NCI-H2196 (cell line): ENCODE measurements around the gene KRTAP10-11.
"Not testable (repeated sequence)": the region's sequence is repeated elsewhere in the genome, so short reads cannot be mapped to it uniquely, and the experiment has no call there.

Experiments used
- DNase-seq: peaks from one replicate; lab custom pipeline; 2025; ENCODE audit not compliant: unreplicated experiment; lab: John Stamatoyannopoulos, UW

The KRTAP10-11 gene

DNA sequence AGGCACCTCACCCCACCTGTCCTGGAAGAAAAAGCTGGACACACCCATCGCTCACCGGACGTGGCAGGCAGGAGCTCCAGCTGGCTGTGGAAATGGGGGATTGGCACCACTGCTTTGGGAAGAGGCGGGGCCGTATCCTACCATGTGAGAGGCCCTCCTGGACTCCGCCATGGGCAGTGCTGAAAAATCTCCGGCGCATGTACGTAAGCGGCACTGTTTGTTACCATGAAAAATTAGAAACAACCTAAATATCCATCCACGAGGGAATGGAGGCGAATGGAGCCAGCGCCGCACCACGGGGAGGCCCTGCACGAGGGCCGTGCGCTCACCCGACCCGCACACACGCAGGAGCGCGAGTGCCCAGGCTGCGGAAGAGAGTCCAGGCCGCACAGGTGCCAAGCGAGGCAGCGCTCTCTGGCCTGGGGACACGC lies 31.2 kb upstream of the KRTAP10-11 start:
- DNase-seq, result no peak

DNA sequence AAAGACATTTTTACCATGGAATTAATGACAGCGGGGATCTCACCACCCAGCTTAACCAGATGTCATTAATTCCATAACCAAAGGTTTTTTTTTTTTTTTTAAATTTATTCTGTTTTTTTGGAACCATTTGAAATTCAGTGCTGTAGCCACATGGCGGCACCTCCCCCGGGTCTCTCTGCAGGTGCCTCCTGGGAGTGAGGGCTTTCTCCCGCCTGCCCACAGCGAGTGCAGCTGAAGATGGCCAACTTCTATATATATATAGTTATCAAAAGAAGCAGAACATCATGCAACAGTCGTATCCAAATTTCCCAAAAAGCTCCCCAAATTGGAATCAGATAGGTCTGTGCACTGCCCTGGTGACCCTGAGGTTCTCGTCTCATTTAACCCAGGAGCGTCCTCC lies 30.7 kb upstream of the KRTAP10-11 start:
- no peak for DNase-seq

DNA sequence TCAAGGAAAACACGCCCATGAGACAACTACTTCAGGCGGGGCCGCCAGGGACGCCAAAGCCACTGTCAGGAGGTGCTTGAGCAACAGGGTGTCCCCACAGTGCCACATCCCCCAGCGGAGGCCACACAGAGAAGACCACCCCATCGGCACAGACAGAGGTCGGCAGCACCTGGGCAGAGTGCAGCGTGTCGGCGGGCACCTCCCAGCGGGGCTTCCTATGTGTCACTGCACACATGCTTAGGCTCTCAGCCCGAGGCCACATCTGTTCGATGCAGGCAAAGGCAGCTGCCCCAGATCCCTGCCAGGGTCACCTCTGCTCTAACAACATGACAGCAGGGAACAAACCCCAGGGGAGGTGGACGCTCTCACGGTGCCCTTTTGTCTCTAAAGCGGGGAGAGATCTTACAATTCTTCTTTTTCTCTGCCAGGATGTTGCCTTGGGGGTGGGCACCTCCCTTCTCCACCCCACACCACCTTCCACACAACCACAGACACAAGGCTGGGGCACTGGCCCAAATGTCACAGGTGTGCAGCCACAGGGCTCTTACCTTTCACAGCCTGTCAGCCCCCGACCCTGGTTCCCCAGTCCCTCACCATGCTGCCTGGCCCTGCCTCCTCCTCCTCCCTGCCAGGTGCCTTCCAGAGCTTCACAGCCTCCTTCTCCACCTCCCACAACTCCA lies 30.2 kb upstream of the KRTAP10-11 start:
- DNase-seq, result no peak

- no peak for DNase-seq
Measured at GRCh38 chr21:44616591-44616926, 29.7 kb upstream of the KRTAP10-11 start.

- no peak for DNase-seq
Measured at GRCh38 chr21:44617071-44617501, 29.1 kb upstream of the KRTAP10-11 start.

DNA sequence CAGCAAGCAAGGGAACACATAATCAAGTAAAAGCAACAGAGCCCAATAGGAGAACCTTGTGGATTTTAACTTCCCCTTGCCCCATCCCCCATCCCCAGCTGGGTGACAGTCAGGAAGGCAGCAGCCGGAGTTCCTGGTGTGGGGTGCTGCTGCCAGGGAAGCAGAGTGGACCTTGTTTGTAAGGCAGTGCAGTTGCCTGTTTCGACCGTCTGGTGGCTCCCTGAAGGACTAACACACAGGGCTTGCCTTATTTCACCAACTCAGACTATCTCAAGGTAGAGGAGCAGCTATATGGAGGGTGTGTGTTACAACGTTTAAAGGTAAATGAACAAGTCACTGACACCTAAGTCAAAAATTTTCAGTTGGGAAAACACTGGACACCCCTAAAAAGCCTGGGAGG lies 27.7 kb upstream of the KRTAP10-11 start:
- DNase-seq, result no peak

DNA sequence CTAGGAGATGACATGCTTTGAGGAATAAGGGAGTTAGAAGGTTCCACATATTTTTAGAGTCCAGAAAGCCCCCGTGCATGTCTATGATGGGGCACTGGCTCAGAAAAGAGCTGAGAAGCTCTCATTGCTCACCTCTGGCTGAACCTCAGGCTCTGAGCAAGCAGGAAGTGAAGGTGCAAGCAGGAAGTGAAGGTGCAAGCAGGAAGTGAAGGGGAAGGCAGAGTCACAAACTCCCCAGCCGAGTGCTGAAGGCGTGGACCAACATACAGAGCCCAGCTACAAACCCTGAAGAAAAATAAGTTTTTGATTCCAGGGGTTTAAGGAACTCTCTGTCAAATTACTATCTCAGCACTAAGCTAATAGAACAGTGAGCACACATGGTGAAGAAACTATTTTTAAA lies 27.3 kb upstream of the KRTAP10-11 start:
- DNase-seq, result no peak

DNA sequence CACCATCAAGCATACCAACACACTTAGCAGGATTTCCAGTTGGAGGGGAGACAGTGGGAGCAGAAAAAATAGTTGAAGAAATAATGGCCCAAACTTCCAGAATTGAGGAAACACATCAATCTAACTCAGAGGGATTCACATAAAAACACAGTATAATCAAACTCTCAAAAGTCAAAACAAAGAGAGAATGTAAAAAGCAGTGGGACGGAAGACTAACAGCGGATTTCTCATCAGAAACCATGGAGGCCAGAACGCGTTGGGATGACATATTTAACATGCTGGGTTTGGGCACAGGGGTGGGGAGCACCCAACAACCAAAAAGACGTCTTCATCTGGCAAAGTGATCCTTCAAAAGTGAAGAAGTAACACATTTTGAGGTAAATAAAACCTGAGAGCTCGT lies 26.3 kb upstream of the KRTAP10-11 start:
- DNase-seq, result no peak

DNA sequence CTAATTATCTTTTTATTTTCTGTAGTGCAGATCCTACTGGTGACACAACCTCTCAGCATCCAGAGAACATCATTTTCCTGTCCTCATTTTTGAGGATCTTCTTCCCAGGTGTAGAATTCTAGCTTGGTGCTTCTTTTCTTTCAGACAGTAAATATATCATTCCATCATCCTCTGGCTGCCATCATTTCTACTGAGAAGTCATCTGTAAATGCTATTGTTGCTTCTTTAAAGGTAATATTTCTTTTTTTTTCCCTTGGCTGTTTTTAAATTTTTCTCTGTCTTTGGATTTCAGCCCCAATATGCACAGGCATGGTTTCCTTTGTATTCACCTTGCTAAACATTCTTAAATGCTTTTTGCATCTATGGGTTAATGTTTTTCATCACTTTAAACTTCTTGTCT lies 22.6 kb upstream of the KRTAP10-11 start:
- no peak for DNase-seq

DNA sequence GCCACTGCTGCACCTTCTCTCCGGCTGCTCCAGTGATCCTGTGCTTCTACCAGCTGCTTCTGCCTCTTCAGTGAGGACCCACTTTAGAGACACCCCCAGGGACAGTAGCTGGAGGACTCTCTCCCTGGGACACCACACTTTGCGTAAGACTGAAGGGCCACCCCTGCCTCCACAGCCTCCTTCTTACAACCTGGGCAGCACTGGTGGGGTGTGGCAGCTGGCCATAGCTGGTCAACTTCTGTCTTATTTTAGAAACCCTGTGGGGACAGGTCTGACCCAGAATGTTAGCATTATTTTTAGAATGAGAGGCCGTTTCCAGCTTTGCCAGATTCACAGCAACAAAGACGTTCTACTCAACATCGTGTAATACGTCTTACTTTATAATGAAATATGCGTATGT lies 20.5 kb upstream of the KRTAP10-11 start:
- DNase-seq, result no peak

- no peak for DNase-seq
Measured at GRCh38 chr21:44626262-44626661, 20.0 kb upstream of the KRTAP10-11 start.

DNA sequence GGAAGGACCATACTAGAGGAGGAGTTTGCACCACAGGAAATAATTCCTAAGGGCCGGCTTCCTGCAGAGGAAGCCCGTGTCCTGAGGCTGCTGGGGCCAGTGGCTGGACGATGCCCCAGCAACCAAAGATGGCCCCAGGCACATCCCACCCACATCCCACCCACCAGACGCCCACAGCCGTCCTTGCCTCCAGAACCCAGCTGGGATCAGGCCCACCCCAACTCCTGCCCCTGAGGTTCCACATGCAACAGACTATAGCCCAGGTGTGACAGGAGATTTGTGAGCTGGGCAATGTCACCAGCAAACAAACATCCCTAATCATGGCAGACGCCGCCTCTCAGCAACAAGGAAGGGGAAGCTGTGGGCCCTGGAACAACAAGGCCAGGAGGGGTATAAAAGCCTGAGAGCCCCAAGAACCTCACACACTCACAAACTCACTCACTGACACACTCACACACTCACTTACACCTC lies 19.5 kb upstream of the KRTAP10-11 start, which contains the start of gene KRTAP10-9:
Gene KRTAP10-9, plus strand, starts transcription at position 421 of the 471 bp plus-strand sequence. CDS start 79 bp downstream, outside the sequence.
- no peak for DNase-seq

DNA sequence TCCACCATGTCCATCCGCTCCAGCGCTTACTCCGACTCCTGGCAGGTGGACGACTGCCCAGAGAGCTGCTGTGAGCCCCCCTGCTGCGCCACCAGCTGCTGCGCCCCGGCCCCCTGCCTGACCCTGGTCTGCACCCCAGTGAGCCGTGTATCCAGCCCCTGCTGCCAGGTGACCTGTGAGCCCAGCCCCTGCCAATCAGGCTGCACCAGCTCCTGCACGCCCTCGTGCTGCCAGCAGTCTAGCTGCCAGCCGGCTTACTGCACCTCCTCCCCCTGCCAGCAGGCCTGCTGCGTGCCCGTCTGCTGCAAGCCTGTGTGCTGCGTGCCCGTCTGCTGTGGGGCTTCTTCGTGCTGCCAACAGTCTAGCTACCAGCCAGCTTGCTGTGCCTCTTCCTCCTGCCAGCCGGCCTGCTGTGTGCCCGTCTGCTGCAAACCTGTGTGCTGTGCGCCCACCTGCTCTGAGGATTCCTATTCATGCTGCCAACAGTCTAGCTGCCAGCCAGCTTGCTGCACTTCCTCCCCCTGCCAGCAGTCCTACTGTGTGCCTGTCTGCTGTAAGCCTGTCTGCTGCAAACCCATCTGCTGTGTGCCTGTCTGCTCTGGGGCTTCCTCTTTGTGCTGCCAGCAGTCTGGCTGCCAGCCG lies 18.9 kb upstream of the KRTAP10-11 start:
- not testable (repeated sequence) for DNase-seq

GRCh38 chr21:44627831-44628233 lies 18.4 kb upstream of the KRTAP10-11 start:
- DNase-seq, result not testable (repeated sequence)

- DNase-seq, result no peak
Measured at GRCh38 chr21:44628707-44629391, 17.4 kb upstream of the KRTAP10-11 start.

- no peak for DNase-seq
Measured at GRCh38 chr21:44630440-44630839, 15.8 kb upstream of the KRTAP10-11 start.

- DNase-seq, result no peak
Measured at GRCh38 chr21:44632067-44632466, 14.1 kb upstream of the KRTAP10-11 start.

DNA sequence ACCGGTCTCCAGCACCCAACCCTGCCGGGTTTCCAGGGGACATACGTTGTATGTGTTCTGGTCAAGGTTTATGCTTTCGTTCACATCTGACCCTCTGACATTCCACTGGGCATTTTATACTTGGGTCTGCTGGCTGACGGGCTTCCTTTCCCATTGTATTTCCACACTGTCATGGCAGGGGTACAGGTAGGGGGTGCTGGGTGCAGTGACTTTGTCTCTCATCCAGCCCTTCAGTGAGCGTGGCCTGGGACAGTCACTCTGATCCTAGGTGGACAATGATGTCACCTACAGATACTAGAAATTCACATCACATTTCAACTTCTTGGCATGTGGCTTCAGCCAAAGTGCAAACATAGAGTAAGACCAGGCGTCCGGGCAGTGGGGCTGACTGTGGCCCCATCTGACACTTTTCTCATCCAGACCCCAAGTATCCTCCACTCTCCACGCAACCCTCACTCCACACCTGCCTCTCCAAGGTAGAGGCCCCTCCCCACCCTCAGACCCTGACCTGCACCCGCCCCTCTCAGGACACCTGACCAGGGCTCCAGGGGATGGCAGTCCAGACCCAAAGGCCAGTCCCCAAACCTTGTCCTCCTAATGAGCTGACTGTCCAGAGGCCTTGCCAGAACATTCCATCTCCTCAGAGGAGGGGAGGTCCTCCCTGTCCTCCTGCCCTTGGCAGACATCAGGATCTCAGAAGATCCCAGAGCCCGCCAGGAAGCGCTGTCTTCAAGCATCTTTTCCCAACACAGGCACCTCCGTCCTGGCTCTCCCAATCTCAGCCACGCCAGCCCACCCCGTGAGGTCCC lies 9.8 kb upstream of the KRTAP10-11 start:
- DNase-seq, result no peak

- DNase-seq, result no peak
Measured at GRCh38 chr21:44637018-44637850, 9.0 kb upstream of the KRTAP10-11 start, which contains the start of gene KRTAP10-10. KRTAP10-10 (plus strand) TSS chr21:44637356; CDS start chr21:44637418, 62 bp downstream.

GRCh38 chr21:44637851-44638348 lies 8.3 kb upstream of the KRTAP10-11 start:
- DNase-seq, result not testable (repeated sequence)
